HG03135 (cell line): ENCODE data around the gene RFPL2.

ENCODE experiments used
- ATAC-seq: cut with Tn5 transposase; IDR thresholded peaks from one replicate; pipeline ENCODE4 v1.9.1; 2021; ENCODE audit warnings: mild to moderate bottlenecking, moderate library complexity; ENCODE audit not compliant: unreplicated experiment

RFPL2 gene

GRCh38 chr22:32204856-32205722 is at the start of gene RFPL2:
Gene RFPL2 (minus strand): TSS chr22:32205073. CDS start chr22:32202451, 2,622 bp downstream.
- ATAC-seq = no peak

GRCh38 chr22:32249231-32249630 is 44.4 kb upstream of the RFPL2 start:
- no peak for ATAC-seq

GRCh38 chr22:32248276-32248675 is 43.4 kb upstream of the RFPL2 start:
- no peak for ATAC-seq

- ATAC-seq = no peak
Observed at GRCh38 chr22:32246166-32246565, 41.3 kb upstream of the RFPL2 start.

GRCh38 chr22:32245042-32245441 is 40.2 kb upstream of the RFPL2 start:
- ATAC-seq = no peak

- ATAC-seq = no peak
Observed at GRCh38 chr22:32244547-32244946, 39.7 kb upstream of the RFPL2 start.

GRCh38 chr22:32240461-32240860 is 35.6 kb upstream of the RFPL2 start:
- no peak for ATAC-seq

GRCh38 chr22:32237906-32238305 is 33.0 kb upstream of the RFPL2 start:
- no peak for ATAC-seq

GRCh38 chr22:32236970-32237369 is 32.1 kb upstream of the RFPL2 start:
- ATAC-seq = no peak

GRCh38 chr22:32233091-32233490 is 28.2 kb upstream of the RFPL2 start:
- ATAC-seq = no peak

GRCh38 chr22:32232191-32232830 is 27.4 kb upstream of the RFPL2 start:
- ATAC-seq = no peak

GRCh38 chr22:32226326-32227104 is 21.6 kb upstream of the RFPL2 start:
- no peak for ATAC-seq

GRCh38 chr22:32222991-32223390 is 18.1 kb upstream of the RFPL2 start:
- no peak for ATAC-seq

- no peak for ATAC-seq
Observed at GRCh38 chr22:32219026-32219425, 14.2 kb upstream of the RFPL2 start.

- ATAC-seq = no peak
Observed at GRCh38 chr22:32218470-32218869, 13.6 kb upstream of the RFPL2 start.

- no peak for ATAC-seq
Observed at GRCh38 chr22:32217465-32217864, 12.6 kb upstream of the RFPL2 start.

GRCh38 chr22:32216911-32217310 is 12.0 kb upstream of the RFPL2 start:
- no peak for ATAC-seq

- no peak for ATAC-seq
Observed at GRCh38 chr22:32211011-32211410, 6.1 kb upstream of the RFPL2 start.

- no peak for ATAC-seq
Observed at GRCh38 chr22:32208681-32209080, 3.8 kb upstream of the RFPL2 start.

- no peak for ATAC-seq
Observed at GRCh38 chr22:32207971-32208480, 3.2 kb upstream of the RFPL2 start.
